ENCODE measurements around the gene SPTBN5.

Gene SPTBN5

GRCh38 chr15:41882689-41883483 lies 11.0 kb downstream of the SPTBN5 start:
- in situ Hi-C loops (cut with HindIII; ENCODE audit: low pct_unique_long_range_greater_than_20kb, low sequenced_read_pairs): no loop called here
- TF ChIP-seq JUND (IDR thresholded peaks at IDR 0.05; ENCODE audit: low read depth): no peak
- no peak for DNase-seq (ENCODE audit: low read depth in 1 of 2, low spot score in 1 of 2)

GRCh38 chr15:41881920-41882688 lies 11.7 kb downstream of the SPTBN5 start:
- no peak for DNase-seq (ENCODE audit: low read depth in 1 of 2, low spot score in 1 of 2)
- in situ Hi-C loops (cut with HindIII; ENCODE audit: low pct_unique_long_range_greater_than_20kb, low sequenced_read_pairs): no loop called here
- no peak for TF ChIP-seq JUND (IDR thresholded peaks at IDR 0.05; ENCODE audit: low read depth)

- in situ Hi-C loops (cut with HindIII; ENCODE audit: low pct_unique_long_range_greater_than_20kb, low sequenced_read_pairs): no loop called here
- TF ChIP-seq JUND (IDR thresholded peaks at IDR 0.05; ENCODE audit: low read depth): no peak
- no peak for DNase-seq (ENCODE audit: low read depth in 1 of 2, low spot score in 1 of 2)
Observed at GRCh38 chr15:41881550-41881919, 12.3 kb downstream of the SPTBN5 start.

GRCh38 chr15:41881086-41881485 lies 12.8 kb downstream of the SPTBN5 start:
- no peak for TF ChIP-seq JUND (IDR thresholded peaks at IDR 0.05; ENCODE audit: low read depth)
- DNase-seq (ENCODE audit: low read depth in 1 of 2, low spot score in 1 of 2): no peak
- in situ Hi-C loops (cut with HindIII; ENCODE audit: low pct_unique_long_range_greater_than_20kb, low sequenced_read_pairs): no loop called here

GRCh38 chr15:41880156-41880877 lies 13.5 kb downstream of the SPTBN5 start:
- in situ Hi-C loops (cut with HindIII; ENCODE audit: low pct_unique_long_range_greater_than_20kb, low sequenced_read_pairs): no loop called here
- no peak for DNase-seq (ENCODE audit: low read depth in 1 of 2, low spot score in 1 of 2)
- no peak for TF ChIP-seq JUND (IDR thresholded peaks at IDR 0.05; ENCODE audit: low read depth)

- no peak for DNase-seq (ENCODE audit: low read depth in 1 of 2, low spot score in 1 of 2)
- in situ Hi-C loops (cut with HindIII; ENCODE audit: low pct_unique_long_range_greater_than_20kb, low sequenced_read_pairs): no loop called here
- no peak for TF ChIP-seq JUND (IDR thresholded peaks at IDR 0.05; ENCODE audit: low read depth)
Observed at GRCh38 chr15:41879321-41879845, 14.5 kb downstream of the SPTBN5 start.

- DNase-seq (ENCODE audit: low read depth in 1 of 2, low spot score in 1 of 2): peak in 1 of 2 experiments; percentile 80
- in situ Hi-C loops (cut with HindIII; ENCODE audit: low pct_unique_long_range_greater_than_20kb, low sequenced_read_pairs): no loop called here
- TF ChIP-seq JUND (IDR thresholded peaks at IDR 0.05; ENCODE audit: low read depth): no peak
Observed at GRCh38 chr15:41878355-41878699, 15.5 kb downstream of the SPTBN5 start.

- TF ChIP-seq JUND (IDR thresholded peaks at IDR 0.05; ENCODE audit: low read depth): no peak
- DNase-seq (ENCODE audit: low read depth in 1 of 2, low spot score in 1 of 2): peak; percentile 73 to 92
- in situ Hi-C loops (cut with HindIII; ENCODE audit: low pct_unique_long_range_greater_than_20kb, low sequenced_read_pairs): no loop called here
Observed at GRCh38 chr15:41877631-41878354, 16.1 kb downstream of the SPTBN5 start.

- in situ Hi-C loops (cut with HindIII; ENCODE audit: low pct_unique_long_range_greater_than_20kb, low sequenced_read_pairs): no loop called here
- no peak for TF ChIP-seq JUND (IDR thresholded peaks at IDR 0.05; ENCODE audit: low read depth)
- peak in 1 of 2 experiments; percentile 30 for DNase-seq (ENCODE audit: low read depth in 1 of 2, low spot score in 1 of 2)
Observed at GRCh38 chr15:41876689-41877088, 17.2 kb downstream of the SPTBN5 start.

- in situ Hi-C loops (cut with HindIII; ENCODE audit: low pct_unique_long_range_greater_than_20kb, low sequenced_read_pairs): no loop called here
- DNase-seq (ENCODE audit: low read depth in 1 of 2, low spot score in 1 of 2): no peak
- no peak for TF ChIP-seq JUND (IDR thresholded peaks at IDR 0.05; ENCODE audit: low read depth)
Observed at GRCh38 chr15:41876007-41876406, 17.8 kb downstream of the SPTBN5 start.

GRCh38 chr15:41874736-41875135 lies 19.1 kb downstream of the SPTBN5 start:
- no peak for DNase-seq (ENCODE audit: low read depth in 1 of 2, low spot score in 1 of 2)
- no peak for TF ChIP-seq JUND (IDR thresholded peaks at IDR 0.05; ENCODE audit: low read depth)
- in situ Hi-C loops (cut with HindIII; ENCODE audit: low pct_unique_long_range_greater_than_20kb, low sequenced_read_pairs): no loop called here

- TF ChIP-seq JUND (IDR thresholded peaks at IDR 0.05; ENCODE audit: low read depth): no peak
- in situ Hi-C loops (cut with HindIII; ENCODE audit: low pct_unique_long_range_greater_than_20kb, low sequenced_read_pairs): no loop called here
- no peak for DNase-seq (ENCODE audit: low read depth in 1 of 2, low spot score in 1 of 2)
Observed at GRCh38 chr15:41873711-41874110, 20.1 kb downstream of the SPTBN5 start.

All from T47D (cell line).